KG1 (cell line): Measurements from ENCODE around the gene PDE7B.

Experiments
- DNase-seq: peaks from one replicate; lab custom pipeline; 2025; lab: John Stamatoyannopoulos, UW

PDE7B gene

GRCh38 chr6:136031982-136032381 lies 180.5 kb downstream of the PDE7B start:
- DNase-seq = no peak

GRCh38 chr6:136033416-136033815 lies 181.9 kb downstream of the PDE7B start:
- no peak for DNase-seq

- DNase-seq = no peak
These were observed 182.9 kb downstream of the PDE7B start for GRCh38 chr6:136034422-136034821.

- no peak for DNase-seq
These were observed 184.0 kb downstream of the PDE7B start for GRCh38 chr6:136035378-136036070.

DNA sequence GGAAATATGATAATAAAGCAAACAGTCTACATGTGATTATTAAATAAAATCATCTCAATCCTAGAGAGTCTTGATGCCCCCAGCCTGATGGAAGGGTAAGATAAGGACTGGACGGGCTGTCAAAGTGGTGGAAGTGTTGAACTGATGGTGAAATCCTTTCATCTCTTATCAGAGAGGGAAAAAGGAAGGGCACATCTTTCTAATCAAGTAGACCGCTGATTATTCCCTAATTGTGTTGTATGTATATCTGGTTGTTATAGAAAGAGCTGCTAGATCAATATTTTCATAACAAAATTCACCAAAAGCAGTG lies 184.5 kb downstream of the PDE7B start:
- DNase-seq = no peak

DNA sequence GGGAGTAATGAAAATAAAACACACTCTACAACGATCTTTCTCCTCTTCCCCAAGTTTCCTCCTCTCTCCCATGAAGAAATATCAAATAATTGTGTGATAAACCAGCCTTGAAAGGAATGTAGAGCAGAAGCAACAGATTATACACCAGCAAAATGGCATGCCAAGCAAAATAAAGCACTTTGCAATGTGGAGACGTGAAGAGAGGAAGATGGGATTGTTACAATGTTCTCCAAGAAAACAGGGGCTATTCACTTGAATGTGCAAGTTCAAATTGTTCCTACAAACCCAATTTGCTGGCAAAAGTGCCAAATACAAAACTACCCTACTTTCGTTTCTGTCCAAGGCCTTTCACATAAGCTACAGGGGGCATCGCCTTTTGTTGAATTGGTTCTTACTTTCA lies 185.1 kb downstream of the PDE7B start:
- DNase-seq = no peak

DNA sequence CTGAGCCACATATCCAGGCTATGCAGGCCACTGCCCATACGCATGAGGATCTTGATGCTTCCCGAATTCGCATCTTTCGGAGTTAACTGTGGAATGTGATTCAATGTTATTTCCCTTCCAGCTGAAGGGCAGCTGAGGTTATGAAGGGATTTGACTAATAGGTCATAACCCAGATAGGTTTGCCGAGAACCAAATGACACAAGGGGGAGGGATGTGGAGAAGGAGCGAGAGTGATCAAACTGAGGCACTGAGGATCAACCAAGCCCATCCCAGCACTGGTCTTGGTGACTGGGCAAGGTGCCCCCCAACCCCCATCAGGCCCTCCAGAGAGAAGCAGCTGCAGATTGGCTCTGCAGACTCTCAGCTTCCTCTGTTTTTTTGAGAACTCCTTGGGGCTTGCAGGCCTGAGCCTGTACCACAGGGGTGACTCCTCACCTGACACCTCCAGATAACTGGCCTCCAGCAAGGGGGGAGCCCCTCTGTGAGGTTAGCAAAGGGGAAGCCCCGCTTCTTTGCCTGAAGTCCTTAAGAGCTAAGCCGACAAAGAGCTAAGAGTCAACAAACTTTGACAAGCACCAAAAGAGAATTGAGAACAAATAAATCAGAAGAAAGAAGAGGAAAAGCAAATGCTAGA lies 185.9 kb downstream of the PDE7B start:
- DNase-seq = no peak

DNA sequence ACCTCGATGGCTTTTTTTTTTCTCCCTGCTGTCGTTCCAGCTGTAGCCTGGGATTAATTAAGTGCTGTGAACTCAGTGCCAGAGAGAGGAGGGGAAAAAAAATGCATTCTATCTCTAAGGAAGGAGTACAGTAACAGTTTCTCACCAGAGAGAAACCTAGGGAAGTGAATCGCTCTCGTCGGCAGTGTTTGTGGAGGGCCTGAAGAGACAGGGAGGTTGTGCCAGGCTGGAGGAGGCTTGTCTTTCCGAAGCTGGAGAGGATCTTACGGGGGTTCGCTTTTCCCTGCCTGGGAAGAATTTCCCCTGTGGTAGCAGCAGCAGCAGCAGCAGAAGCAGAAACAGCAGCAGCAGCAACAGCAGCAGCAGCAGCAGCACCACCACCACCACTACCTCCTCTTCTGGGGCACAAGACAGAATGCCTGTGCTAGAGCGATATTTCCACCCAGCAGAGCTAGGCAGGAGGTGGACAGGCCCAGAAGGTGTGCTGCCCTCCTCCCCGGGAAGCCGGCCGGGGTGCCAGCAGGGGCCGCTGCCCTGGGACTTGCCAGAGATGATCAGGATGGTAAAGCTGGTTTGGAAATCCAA lies 186.5 kb downstream of the PDE7B start:
- DNase-seq = no peak

DNA sequence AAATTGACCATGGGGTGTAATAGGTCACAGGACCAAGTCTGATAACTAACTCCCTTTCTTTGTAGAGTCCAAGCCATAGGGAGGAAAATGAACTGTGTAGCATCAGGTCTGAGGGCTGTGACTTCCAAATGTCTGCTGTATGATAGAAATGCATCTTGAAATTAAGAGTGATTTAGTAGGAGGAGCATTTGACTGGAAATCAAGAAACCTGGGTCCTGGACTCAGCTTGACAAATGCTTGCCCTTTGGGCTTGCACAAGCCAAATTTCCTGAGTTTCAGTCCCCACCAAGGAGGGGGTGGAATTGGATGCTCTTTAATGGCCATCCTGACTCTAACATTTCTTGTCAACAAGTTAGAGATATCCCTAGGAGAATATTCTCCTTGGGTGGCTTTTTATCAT lies 187.0 kb downstream of the PDE7B start:
- DNase-seq = no peak

DNA sequence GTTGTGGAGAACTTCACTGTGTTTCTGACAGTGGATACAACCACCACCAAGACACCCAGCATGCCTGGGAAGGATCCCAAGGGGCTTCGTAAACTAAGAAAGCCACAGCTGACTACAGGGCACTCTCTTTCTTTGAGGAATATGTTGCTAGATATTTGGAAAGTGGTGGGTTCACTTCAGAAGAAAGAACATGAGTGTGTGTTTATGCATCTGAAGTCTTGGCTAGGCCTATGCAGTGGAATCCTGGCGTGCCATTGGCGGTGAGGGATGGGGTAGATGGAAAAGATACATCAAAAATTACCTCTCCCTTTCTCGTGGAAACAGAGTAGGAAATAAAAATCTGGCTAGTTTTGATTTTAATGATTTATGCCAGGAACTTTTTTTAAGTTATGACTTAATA lies 187.7 kb downstream of the PDE7B start:
- DNase-seq = no peak

GRCh38 chr6:136050475-136050874 lies 199.0 kb downstream of the PDE7B start:
- no peak for DNase-seq

- no peak for DNase-seq
These were observed 199.8 kb downstream of the PDE7B start for GRCh38 chr6:136051140-136051775.

- DNase-seq = no peak
These were observed 200.5 kb downstream of the PDE7B start for GRCh38 chr6:136052031-136052430.

- DNase-seq = no peak
These were observed 207.4 kb downstream of the PDE7B start for GRCh38 chr6:136058852-136059251.

- no peak for DNase-seq
These were observed 207.8 kb downstream of the PDE7B start for GRCh38 chr6:136059308-136059707.

- no peak for DNase-seq
These were observed 208.6 kb downstream of the PDE7B start for GRCh38 chr6:136060052-136060451.

GRCh38 chr6:136060759-136061158 lies 209.3 kb downstream of the PDE7B start:
- no peak for DNase-seq

DNA sequence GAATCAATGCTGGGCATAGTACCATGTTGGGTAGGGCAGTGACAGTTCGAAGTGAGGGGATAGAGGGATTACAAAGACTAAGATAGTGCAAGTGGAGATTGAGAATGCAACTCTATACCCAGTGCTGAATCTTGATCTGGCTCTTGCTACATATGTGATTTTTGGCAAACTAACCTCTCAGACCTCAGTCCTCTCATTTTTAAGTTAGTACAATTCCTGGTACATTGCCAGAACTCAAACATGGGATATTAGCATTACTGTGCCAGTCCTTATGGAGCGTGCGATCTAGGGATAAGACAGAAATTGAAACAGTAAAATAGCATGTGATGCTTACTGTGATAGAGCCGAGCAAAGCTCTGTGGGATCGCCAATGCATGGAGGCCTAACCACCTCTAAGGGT lies 210.2 kb downstream of the PDE7B start:
- no peak for DNase-seq

DNA sequence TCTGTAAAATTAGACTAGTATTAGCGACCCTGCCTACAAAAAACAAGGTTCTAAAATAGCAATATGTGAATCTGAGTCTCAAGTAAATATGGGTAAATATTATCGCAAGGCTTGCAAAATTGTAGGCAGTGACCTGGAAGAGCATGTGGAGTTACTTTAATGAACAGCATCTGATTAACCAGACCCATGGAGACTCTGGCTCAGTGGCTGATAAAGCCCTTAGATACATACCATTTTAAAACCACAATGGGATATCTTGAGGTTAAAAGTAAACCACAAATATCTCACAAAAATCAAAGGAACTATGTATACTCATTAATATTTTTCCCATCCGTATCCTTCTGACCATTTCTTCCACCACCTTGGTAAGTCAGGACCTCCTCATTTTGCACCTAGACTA lies 211.6 kb downstream of the PDE7B start:
- no peak for DNase-seq

GRCh38 chr6:136066005-136066404 lies 214.5 kb downstream of the PDE7B start:
- no peak for DNase-seq

GRCh38 chr6:136067731-136068341 lies 216.3 kb downstream of the PDE7B start:
- no peak for DNase-seq

- DNase-seq = no peak
These were observed 217.6 kb downstream of the PDE7B start for GRCh38 chr6:136069119-136069518.

DNA sequence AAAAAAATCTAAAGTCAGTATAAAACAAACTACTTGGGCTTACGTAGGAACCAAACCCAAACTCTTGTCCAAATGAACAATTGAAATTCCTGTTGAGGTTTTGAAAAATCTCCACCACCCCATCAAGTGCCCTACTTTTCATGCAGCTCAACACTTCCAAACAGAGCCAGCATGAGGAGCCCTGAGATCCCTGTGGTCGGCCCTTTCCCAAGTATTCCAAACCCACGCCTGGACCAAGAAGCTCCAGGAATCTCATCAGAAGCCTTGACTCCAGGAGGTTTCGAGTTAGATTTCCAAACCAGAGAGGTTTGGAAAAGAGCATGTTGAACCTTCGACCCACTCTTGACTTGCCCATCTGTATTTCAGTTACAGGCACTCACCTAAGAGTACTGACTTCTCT lies 219.3 kb downstream of the PDE7B start:
- no peak for DNase-seq
